Measurements from ENCODE around the gene ETFB. TPM values are rescaled to one million over a fixed set of nuclear protein-coding genes. Genes with fewer than 3 reads are reported as not detected.

ETFB gene
- total and polyA plus RNA-seq, 12 donors, result 220 to 542 (median 359) TPM

DNA sequence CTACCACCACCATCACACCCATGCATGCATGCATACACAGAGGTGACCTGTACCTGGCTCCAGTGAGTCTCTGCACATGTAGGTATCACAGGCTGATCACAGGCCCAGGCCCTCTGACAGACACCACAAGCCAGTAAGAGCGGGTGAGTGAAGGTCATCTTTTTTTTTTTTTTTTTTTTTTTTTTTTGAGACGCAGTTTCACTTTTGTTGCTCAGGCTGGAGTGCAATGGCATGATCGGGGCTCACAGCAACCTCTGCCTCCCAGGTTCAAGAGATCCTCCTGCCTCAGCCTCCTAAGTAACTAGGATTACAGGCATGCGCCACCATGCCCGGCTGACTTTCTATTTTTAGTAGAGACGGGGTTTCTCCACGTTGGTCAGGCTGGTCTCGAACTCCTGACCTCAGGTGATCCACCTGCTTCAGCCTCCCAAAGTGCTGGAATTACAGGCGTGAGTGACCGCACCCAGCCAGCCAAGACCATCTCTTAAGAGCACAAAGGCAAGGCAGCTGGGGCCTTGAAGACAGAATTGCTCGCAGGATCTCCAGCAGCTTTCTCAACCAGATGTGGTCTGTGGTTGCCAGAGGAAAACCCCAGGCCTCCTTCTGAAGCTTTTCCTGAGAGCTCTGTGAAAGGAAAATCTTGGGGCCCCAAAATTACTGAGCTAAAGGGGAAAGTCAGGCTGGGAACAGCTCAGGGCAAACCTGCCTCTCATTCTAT, 9.5 kb upstream of the ETFB start:
- H3K27me3 ChIP-seq, result no peaks in the 10 kb centered on the region
- no peak overlapping the region for H3K27ac ChIP-seq
- H3K4me1 ChIP-seq, result peaks cover 0 to 25% (median 0%) of the 10 kb centered on the region in 9 donors
- no peaks in the 10 kb centered on the region for H3K36me3 ChIP-seq
- no peak overlapping the region for H3K4me3 ChIP-seq
- DNase-seq (no peak), ATAC-seq (no peak)
- TF ChIP-seq, protein P1, sequence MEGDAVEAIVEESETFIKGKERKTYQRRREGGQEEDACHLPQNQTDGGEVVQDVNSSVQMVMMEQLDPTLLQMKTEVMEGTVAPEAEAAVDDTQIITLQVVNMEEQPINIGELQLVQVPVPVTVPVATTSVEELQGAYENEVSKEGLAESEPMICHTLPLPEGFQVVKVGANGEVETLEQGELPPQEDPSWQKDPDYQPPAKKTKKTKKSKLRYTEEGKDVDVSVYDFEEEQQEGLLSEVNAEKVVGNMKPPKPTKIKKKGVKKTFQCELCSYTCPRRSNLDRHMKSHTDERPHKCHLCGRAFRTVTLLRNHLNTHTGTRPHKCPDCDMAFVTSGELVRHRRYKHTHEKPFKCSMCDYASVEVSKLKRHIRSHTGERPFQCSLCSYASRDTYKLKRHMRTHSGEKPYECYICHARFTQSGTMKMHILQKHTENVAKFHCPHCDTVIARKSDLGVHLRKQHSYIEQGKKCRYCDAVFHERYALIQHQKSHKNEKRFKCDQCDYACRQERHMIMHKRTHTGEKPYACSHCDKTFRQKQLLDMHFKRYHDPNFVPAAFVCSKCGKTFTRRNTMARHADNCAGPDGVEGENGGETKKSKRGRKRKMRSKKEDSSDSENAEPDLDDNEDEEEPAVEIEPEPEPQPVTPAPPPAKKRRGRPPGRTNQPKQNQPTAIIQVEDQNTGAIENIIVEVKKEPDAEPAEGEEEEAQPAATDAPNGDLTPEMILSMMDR (IDR thresholded peaks at IDR 0.05), result no peak
- intact Hi-C loops (cut with DNase I), result no loop called here
- WGBS, 2 donors, result 70 to 75% methylated on average over 11 of the region's 11 CpGs
- no peaks in the 10 kb centered on the region for H3K9me3 ChIP-seq

DNA sequence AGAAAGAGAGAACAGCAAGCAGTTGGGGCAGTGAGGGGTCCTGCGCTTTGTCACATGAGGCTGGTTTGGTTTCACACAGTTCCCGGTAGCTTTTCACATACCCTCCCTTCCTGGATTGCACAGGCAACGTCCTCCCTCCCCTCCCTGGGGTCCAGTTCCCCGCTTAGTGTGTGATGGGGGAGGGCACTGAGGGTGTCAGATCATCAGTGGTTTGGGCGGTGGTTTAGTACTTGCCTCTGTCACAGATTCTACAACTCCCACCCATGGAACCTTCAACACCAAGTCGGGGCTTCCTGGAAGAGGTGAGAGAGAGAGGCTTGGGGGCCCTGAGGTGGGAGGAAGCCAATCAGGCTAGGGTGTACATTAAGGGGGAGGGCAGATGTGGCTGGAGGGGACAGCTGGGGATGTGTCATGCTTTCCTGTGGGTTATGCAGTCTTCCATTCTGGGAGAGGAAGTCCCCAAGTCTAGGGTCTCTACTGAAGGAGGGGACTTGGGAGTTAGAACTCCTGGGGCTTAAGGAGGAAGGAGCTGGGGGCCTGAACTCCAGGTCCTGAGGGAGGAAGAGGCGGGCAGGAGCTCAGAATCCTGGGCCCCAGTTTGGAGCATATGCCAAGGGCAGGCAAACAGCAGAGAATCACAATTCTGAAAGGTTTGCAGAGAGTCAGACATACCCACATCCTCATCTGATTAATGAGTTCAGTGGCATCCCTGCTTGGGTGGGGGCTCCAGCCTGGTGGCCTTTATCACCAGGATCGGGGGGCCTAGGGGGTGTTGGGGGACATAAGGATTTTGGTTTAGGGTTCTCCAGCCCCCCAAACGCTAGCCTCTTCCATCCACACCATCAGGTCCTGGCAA, 6.7 kb upstream of the ETFB start, which contains the start of gene NKG7:
Gene NKG7, minus strand, starts transcription at position 6 of the 856 bp plus-strand sequence. CDS start 119 bp downstream, outside the sequence.
- intact Hi-C loops (cut with DNase I), result no loop called here
- no peak for DNase-seq
- H3K27me3 ChIP-seq, result no peaks in the 10 kb centered on the region
- H3K27ac ChIP-seq, result peak within 1 kb of the TSS in 1 of 10 donors; percentile 87
- WGBS, 2 donors, result 47 to 53% methylated on average over 9 of the region's 9 CpGs
- H3K4me1 ChIP-seq, result peaks cover 0 to 35% (median 4%) of the 10 kb centered on the region in 9 donors
- TF ChIP-seq, protein P1 (IDR thresholded peaks at IDR 0.05), result no peak
- no peaks in the 10 kb centered on the region for H3K9me3 ChIP-seq
- no peak for ATAC-seq
- no peaks in the 10 kb centered on the region for H3K36me3 ChIP-seq
- peak within 1 kb of the TSS in 1 of 10 donors; percentile 46 for H3K4me3 ChIP-seq

DNA sequence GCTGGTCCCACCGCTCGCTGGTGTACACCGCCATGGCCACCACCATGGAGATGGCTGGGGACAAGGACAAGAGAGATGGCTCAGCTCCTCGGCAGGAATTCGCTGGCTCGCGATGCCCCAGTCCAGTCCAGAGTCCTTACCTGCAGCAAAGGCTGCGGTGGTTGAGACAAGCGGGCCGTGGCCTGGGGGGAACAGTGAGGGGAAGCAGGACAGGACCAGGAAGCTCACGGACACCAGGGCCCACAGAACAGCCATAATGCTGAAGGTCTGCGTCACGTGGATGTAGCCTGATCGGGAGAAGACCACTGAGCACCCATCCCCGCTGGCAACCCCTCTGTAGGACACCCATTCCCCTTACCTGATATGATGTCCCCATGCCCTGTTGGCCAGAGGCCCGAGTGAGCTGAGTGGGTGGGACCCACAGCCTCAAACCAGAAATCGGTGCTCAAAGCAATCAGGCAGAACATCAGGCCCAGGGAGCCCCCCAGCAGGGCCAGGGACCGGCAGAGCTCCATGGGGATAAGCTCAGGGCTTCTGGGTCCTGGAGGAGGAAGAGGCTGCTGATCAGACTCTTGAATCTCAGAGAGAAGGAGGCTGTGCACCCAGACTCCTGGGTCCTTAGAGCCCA, 5.9 kb upstream of the ETFB start:
- no peaks in the 10 kb centered on the region for H3K36me3 ChIP-seq
- no peaks in the 10 kb centered on the region for H3K27me3 ChIP-seq
- intact Hi-C loops (cut with DNase I), result no loop called here
- ATAC-seq, result no peak
- H3K9me3 ChIP-seq, result no peaks in the 10 kb centered on the region
- peak overlapping the region in 1 of 10 donors; percentile 46 for H3K4me3 ChIP-seq
- no peak for DNase-seq
- peak overlapping the region in 1 of 10 donors; percentile 87 for H3K27ac ChIP-seq
- WGBS, 2 donors, result 83 to 89% methylated on average over 18 of the region's 18 CpGs
- TF ChIP-seq, protein P1 (IDR thresholded peaks at IDR 0.05), result no peak
- peaks cover 0 to 36% (median 5%) of the 10 kb centered on the region in 9 donors for H3K4me1 ChIP-seq

DNA sequence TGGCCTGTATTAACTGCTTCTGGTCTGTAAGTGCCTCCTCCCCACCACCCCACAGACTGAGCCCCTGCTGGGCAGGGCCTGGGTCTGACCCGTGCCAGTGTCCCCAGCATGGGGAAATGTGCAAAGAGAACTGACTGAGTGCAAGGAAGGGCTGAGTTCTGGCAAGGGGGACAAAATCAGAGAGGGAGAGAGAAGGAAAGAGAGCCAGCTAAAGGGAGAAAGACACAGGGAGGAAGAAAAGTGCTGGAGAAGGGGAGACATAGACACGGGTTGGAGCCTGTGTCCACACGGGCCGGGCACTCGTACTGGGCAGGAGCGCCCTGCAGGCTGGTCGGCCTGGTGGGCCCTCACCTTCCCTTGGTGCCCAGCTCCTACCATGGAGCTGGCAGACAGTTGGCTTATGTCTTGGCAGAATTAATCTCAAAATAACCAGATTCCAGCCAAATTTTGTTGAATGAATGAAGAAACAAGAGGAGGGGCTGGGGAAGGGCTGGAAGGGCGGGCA, 5.0 kb upstream of the ETFB start:
- 78% methylated on average over 8 of the region's 8 CpGs for WGBS, 2 donors
- Histone ChIP-seq H3K27me3 (no peaks in the 10 kb centered on the region), H3K27ac (peak overlapping the region in 1 of 10 donors; percentile 87), H3K36me3 (no peaks in the 10 kb centered on the region), H3K4me3 (peak overlapping the region in 1 of 10 donors; percentile 46), H3K9me3 (no peaks in the 10 kb centered on the region), H3K4me1 (peaks cover 0 to 41% (median 5%) of the 10 kb centered on the region in 9 donors)
- no peak for ATAC-seq
- intact Hi-C loops (cut with DNase I), result no loop called here
- TF ChIP-seq, protein P1 (IDR thresholded peaks at IDR 0.05), result no peak
- no peak for DNase-seq
